Hematopoietic multipotent progenitor cell treated with erythropoietin and hydrocortisone succinate and interleukin-3 and kit ligand, for 6 days (in vitro differentiated cells): ENCODE measurements around the gene DHX16.

Source experiments
- DNase-seq: peaks from one replicate; pipeline ENCODE4 v3.0.0-alpha.2; 2015

Gene DHX16

DNA sequence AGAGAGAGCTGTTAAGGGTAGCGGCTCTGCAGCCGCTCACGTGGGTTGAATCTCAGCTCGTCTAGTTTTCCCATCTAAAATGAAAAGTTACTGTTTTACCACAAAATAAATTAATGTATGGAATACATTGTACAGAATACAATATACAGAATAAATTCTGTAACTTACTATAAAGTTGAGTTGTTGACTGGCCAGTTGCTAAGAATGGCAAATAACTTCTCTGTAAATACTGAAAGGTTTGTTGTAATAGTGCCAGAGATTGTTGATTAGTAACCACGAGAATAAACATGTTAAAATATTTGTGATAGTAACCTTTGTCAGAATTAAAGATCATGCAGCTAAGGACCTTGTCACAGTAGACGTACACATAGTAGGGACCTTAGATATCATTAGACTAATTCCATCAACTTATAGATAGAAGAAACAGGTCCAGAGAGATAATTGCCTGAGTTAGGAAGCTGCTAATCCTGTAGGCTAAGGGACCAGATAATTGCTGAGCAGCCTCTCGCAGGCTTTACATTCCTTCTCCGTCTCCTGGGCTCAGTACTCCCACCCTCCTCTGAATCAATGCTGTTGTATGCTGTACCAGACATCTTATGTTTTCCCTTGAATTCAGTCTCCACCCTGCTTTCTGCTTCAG, 18.5 kb upstream of the DHX16 start:
- peak; percentile 22 for DNase-seq

DNA sequence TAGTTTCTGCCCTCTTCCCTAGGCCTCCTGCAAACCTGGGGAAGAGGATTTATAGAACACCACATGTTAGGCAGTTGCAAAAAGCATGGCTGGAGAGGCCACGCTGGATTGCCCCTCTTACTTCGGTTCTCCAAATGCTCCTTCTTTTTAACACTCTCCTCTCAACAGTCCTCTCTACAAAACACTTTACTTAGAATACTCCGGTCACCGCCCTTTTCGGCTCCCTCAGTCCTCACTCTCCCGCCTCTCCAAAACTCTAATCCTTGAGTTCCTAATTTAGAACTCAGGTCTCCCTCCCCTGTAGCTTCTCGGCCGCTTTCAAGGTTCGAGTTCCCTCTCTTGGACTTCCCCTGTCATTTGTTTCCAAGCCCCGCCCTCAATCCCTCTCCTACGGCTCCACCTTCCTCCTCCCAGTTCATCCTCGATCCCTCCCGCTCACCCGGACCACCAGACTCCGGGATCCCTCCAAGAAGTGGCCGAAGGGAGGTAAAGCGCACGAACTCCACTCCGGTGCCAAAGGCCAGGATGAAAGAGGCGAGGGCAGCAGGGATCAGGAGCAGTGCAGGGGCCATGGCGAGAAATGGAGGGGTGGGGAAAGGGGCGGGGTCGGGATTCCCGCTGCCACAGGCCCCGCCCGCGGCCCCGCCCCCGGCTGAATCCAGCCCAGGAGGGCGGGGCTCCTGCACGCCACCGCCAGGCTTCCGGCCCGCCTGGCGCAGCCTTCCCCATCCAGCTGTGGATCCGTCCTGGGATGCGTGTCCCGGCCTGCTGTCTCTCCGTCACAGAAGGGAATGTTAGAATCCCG, 17.8 kb upstream of the DHX16 start, which contains the start of gene NRM:
Gene NRM (minus strand): TSS at position 582 of the 805 bp plus-strand sequence. CDS start 10 bp downstream, at position 572.
- DNase-seq = peak; percentile 91

DNA sequence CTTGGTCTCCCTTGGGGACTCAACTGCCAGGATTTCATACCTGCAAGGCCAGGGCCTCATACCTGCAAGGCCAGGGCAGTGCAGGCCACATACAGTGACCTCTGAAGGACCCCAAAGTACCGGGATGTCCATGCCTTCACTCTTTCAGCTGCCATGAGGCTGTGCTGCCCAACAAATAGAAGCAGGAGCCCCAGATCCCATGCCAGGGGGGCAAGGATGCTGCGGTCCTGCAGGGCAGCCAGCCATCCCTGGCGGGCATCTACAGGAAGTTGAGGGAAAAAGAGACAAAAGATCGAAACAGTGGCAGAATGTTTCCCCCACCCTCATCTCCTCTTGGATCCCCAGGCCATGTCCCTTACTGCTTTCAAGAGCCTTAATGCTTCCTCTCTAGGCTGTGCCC, 17.2 kb upstream of the DHX16 start:
- no peak for DNase-seq

DNA sequence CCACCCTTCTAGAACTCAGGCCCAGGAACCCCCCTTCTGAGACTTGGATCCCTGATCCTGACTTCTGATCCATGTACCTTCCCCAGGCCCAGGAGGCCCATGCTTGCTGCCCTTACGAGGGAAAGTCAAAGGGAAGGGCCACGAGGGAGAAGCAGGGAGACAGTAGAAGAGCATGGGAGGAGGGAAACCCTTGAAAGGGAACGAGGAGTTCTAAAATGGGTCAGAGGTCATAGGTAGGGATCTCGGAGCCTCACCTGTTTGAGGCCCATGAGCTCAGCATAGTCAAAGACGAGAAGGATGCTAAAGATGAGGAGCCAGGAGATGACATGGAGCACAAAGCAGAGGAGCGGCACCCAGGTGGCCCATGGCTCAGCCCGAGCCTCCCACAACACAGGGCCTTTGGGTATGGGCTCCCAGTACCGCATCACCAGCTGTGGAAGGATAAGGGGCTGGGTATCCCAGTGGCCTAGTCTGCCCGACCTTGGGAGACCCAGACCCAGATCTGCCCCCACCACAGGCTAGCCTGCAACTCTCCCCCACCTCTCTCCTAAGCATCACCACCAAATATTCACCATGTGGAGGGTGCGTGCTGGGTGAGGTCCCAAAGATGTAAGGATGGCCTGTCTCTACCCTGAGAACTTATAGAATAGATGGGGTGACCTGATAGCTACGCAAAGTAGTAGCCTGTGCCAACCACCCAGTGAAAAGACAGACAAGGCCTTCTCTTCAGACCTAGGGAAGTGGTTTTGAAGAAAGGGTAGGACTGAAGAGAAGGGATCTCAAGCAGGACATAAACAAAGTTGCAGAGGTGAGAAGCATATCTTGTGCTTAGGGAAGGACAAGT, 16.4 kb upstream of the DHX16 start:
- peak; percentile 33 for DNase-seq

DNA sequence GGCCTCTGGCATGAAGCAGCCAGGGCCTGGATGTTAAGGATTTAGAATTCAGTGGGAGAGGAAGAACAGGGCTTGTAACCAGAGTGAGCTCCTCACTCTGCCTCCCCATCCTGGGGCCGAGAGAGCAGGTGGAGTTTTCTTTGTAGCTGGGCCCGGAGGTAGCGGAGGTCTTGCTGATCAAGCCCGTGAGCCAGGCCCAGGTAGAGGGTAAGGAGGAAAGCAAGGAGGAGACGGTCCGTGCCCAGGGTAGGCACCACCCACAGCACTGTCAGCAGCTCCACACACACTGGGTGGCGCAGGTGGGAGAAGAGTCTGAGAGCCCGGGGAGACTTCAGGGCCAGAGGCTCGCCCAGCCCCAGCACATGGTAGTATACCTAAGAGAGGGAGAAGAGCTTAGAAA, 15.8 kb upstream of the DHX16 start:
- no peak for DNase-seq

DNA sequence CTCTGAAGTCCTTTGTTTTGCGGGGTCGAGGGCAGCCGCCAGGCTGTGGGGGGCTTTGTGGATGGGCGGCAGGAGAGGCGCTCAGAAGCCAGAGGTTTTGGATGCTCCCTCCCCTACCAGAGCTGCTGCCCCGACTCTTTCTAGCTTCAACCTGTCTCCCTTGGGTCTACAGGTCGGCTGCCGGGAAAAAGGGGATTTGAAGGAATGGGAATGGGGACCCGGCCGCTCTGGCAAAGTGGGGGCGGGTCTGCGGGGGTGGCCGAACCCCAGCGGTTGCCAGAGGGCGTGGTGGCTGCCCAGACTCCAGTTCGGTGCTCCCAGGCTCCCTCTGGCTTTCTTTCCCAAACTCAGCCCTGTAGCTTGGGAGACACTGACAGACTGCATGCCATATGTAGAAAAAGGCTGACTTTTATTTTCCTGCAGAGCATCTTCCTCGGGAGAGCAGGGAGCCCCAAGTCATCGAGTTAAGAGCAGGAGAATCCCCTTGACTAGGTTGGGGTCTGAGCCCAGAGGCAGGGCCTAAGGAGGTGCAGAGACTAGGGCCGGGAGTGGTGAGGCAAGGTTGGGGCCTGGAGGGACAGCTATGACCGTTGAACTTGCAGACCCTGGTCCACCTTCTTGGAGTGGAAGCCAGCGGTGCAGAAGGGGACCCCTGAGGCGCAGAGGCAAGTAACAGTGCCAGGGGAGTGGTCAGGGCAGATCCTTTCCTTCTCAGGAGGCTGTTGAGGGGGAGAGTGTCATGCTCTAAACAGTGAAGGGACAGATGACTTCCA, 15.0 kb upstream of the DHX16 start:
- no peak for DNase-seq

DNA sequence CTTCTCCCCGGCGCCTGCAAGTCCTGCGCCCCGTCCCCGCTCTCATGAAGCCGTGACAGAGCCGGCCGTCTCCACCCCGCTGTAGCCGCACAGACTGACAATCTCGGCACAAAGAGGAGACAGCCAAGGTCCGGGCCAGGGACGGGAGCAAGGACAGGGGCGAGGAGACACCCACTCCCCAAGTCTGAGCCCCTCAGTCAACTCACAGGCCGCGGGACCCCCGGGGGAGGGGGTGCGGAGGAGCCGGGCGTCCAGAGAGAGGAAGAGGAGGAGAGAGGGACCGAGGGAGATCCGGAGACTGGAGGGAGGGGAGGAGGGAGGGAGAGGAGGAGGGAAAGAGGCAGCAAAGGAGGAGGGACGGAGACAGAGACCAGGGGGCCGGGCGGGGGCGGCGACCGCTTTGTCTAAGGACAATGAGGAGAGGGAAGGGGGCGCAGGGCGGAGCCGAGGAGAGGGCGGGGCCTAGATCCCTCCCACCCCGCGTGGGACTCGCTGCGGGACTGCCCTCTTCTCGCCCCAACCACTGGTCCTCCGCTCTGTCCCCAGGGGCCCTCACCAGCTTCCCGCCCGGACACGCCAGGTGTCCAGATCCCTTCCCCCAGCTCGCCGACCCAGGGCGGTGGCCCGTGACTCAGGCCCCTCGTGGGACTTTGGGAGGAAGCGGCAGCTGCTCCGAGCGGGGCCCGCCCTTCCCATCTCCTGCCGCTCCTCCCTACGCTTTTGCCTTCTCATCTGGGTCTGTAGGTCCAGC, 14.3 kb upstream of the DHX16 start:
- DNase-seq = peak; percentile 76

DNA sequence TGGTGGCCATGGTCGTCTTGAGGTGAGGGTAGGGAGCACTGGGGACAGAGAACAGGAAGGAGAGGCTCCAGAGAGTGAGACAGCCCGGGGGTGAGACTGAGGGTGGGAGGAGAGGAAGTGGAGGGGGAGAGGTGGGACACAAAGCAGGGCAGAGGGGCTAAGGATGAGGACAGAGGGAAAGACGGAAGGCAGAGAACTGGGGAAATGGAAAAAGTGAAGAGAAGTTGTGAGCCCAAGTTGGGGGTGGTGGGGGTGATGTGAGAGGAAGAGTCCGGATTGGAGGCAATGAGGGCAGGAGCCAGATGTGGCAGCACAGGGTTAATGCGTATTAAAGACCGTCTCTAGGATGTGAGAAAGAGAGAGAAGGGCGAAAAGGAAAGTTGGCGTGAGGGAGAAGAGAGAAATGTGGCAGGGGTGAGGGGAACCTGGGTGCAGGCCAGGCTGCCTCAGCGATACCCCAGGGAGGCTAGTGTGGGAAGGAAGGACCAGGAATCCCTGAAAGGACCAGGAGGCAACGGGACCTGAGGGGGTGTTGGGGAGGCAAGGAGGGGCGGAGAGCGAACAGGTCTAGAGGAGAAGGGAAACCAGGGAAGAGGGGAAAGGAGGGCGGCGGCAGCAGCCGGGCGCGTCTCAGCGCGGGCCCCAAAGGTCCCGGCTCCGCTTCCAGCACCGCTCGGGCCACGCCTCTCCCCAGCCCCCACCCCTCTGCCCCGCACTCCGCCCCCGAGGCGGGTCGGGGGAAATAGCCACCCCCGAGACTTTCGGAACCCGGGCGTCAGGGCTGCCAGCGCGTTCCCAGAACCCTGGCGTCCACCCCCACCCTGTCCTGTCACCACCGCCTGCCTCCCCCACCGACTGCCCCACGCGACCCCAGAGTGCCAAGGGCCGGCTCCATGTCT, 13.5 kb upstream of the DHX16 start, which contains the start of gene PPP1R18:
Gene PPP1R18 (minus strand): TSS at position 637 of the 899 bp plus-strand sequence. CDS start 627 bp downstream, at position 10.
- DNase-seq = peak; percentile 54

DNA sequence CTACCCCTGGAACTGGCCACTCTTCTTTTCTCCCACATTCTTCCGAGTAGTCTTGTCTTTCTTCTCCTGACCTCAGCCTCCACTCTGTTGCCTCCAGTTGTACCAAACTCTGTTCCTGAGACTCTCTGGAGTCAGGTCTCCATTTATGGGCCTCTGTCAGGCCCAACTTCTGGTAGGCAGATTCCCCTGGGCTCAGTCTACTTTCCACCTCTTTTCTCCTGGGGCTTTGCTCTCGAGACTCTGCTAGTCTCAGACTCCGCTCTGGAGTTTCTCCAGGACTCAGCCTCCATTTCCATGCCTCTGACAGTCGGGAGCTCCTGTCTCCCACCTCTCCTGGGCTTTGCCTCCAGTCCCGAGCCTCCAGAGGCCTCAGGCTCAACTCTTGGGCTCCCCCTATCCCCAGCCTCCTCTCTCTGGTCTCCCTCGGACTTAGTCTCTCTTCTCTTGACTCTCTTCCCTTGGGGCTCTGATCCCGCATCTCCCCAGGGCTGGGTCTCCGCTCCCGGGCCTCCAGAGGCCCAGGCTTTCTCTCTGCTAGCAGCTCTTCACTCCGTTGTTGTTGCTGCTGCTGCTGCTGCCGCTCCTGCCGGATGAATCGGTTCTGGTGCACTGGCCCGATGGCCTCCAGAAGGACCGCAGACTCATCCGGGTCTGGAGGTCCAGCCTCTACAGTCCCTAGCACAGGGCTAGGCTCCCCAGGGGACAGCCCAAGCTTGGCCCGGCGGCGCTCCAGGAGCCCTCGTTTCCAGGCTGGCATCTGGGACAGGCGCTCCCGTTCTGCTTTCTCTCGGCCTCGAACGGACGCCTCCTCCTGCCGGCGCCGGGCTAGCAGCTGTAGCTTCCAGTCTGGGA, 12.6 kb upstream of the DHX16 start:
- DNase-seq = peak; percentile 64

DNA sequence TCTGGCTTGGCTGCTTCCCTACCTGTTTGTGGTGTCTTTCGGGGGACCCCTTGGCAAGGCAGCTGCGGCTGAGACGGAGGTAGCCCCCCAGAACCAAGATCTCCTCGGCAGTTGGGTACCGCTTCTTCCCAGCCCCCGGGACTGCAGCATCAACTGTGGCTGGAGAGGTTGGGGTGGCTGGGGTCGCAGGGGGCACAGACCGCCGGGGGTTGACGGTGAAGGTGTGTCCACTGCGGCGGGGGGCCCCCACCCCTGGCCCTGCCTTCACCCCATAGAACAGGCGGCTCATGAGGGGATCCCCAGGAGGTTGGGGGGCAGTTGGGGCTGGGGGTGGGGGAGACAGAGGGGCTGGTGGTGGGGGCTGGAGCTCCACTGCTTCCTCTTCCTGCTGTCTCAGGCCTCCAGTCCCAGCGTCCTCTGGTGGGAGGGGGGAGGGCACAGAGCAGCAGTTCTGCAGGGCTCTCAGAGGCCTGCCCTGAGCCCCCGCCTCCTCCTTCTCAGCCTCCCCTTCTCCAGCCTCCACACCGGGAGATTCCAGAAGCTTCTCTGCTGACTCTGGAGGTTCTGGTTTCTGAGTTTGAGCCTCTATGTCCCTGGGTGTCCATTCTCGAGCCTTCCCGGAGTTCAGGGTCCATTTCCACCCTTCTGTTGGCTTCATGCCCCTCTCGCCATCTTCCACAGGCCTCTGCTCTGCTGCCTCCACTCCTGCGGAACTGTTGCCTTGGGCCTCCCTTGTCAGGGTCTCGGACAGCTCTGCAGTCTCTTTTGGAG, 11.8 kb upstream of the DHX16 start:
- DNase-seq = peak; percentile 71

DNA sequence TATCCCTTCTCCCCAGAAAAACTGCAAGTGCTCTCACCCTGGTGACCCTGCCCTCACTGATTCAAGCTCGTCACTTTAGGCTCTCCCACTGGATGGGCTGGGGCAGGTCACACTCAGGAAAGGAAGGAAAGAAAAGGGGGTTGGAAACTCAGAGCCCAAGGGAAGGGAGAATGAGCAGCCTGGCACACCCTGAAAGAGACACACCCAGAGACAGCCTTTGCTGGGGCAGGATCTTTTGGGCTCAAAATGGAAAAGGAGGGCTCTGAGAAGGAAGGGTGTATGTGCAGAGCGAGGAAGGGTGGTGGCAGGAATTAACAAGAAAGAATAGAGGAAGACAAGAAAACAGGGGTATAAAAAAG, 11.2 kb upstream of the DHX16 start:
- peak; percentile 41 for DNase-seq

DNA sequence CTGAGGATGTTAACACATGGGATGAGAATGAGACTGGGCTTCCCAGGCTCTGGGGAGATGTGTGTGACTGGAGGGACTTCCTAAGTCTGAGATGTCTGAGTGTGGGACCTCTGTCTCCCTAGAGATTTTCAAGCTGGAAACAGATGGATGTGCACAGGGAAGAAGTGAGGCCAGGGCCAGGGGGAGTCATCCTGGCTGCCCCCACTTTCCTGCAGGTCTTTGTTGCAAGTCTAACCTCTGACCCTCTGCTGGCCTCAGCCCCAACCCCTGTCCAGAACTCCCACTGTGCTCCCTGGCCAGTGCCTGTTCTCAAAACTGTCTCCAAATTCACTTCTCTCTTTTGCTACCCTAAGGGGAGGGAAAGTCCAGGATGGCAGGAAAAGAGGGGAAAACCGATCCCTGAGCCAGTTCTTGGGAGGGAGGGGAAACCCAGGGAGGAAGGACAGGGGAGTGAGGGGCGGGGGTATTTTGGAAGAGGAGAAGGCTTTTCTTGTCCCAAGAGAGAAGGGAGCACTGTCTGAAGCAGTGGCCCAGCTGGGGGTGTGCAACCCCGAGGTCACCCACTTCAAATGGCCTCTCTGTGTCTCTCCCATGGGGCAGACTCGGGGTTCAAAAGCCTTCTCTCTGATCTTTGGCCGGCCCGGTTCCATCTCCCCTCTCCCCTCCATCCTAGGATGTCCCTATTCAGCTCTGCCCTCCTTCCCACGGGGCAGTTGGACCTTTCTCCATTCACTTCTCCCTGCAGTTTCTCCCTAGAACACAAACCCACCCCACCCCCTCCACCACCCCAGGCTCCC, 10.6 kb upstream of the DHX16 start:
- DNase-seq = no peak

DNA sequence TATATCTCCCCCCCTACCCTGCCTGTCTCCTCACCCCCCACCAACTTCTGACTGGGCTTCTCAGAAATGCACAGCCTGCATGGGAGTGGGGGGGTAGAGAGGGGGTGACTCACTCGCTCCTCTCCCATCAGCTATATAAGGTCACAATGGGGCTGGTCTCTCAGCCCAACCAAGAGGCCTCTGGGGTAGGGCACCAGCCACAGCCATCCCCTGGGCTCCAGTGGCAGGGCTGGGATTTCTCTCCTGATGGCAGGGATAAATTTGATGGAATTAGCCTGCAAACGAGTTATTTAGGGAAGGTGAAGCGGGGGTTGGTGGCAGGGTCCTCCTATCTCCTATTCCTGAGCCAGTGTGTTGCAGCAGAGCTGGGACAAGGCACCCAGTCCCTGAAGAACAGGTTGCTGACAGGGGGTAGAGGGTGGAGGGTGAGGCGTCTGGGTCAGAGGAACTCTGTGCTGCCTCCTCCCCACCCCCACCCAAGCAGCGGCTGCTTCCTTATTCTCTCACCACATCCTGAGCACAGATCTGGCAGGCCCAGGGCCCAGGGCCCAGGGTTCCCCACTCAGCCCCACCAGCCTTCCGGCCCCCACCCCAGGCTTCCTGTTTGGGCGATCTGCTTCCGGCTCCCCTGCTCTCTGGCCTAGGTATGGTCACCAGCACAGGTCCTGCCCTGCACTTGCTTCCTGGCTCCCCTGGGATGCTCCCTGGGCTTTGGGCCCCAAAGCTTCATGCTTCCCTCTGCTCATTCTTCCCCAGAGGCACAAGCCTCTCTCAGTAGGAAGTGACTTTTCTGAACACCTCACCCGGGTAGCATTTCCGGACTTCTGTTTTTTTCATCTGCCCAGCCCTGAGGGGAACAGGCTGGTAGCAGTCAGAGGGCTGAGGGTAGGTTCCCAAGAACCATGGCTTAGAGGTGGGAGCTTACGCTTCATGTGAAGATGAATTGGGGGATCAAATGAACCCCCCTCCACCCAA, 9.6 kb upstream of the DHX16 start:
- peak; percentile 93 for DNase-seq

DNA sequence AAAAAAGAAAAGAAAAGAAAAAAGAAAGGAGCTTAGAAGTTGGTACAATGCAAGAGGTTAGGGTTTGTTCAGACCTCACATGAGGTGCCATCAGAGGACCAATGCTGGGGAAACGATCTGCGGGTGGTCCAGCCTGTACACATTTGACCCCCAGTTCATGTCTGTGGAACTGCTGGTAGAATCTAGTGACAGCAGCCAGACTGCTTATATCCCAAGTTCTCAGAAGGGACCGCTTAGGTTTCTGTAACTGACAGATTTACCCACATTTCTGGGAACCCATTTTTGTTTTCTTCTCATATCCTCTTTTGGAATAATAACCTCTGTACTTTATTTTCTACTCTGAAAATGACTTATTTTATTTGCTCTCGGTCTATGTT, 8.9 kb upstream of the DHX16 start:
- peak; percentile 14 for DNase-seq

DNA sequence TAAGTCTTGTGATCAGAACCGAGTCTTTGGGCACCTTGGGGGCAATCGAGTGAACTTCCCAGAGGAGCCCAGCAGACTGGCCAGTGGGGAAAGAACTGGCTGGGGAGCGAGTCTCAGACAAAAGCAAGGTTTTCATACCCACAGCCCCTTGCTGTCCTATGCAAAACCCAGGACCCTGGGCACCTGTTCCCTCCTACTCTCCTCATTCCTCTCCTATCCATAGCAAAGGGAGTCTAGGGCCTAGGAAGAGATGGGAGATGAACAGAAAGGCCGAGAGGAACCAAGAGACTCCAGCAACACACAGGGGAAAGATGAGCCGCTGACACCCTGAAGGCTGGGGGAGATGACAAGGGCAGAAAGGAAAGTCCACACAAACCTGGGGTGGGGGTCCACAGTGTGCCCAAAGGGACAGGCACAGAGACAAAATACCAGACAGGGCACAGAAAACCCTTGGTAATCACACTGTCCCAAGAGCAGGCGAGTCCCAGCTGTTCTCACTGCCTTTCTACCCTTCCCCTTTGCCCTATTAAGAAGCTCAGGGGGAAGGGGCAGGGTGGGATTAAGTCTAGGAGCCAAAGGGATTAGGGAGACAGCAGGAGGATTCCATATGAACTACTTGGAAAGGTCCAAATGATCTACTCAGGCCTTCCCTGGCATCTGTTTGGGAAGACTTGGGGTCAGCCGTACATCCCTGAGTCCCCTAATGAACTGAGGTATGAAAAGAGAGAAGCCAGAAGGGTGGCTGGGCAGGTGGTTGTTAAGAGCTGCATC, 7.1 kb upstream of the DHX16 start:
- DNase-seq = no peak
